ENCODE measurements around the gene LPIN1.
"Not testable (repeated sequence)": the region's sequence is repeated elsewhere in the genome, so short reads cannot be mapped to it uniquely, and the experiment has no call there.

Gene LPIN1

GRCh38 chr2:11830708-11831301 lies 84.4 kb downstream of the LPIN1 start:
- no peaks in the 10 kb centered on the region for H3K9me3 ChIP-seq (ENCODE audit: control insufficient read depth, insufficient read depth, low read length)
- no peak overlapping the region for H3K27ac ChIP-seq (ENCODE audit: low read length)
- no peak for DNase-seq (ENCODE audit: low read depth, low spot score)
- H3K27me3 ChIP-seq (ENCODE audit: control insufficient read depth, insufficient read depth, low read length) = no peaks in the 10 kb centered on the region
- H3K4me1 ChIP-seq (ENCODE audit: control insufficient read depth, insufficient read depth, low read length) = peaks cover 5% of the 10 kb centered on the region; the same call in 1 of the 2 replicates
- no CpG with 5 or more reads among the region's 7 CpGs for WGBS (ENCODE audit: insufficient coverage, insufficient read length)
- 0 out of 2 replicates have a peak, but pooled peaks cover 3% of the 10 kb centered on the region for H3K36me3 ChIP-seq (ENCODE audit: control insufficient read depth, insufficient read depth, low read length)
- no peak overlapping the region for H3K4me3 ChIP-seq (ENCODE audit: low read length)

DNA sequence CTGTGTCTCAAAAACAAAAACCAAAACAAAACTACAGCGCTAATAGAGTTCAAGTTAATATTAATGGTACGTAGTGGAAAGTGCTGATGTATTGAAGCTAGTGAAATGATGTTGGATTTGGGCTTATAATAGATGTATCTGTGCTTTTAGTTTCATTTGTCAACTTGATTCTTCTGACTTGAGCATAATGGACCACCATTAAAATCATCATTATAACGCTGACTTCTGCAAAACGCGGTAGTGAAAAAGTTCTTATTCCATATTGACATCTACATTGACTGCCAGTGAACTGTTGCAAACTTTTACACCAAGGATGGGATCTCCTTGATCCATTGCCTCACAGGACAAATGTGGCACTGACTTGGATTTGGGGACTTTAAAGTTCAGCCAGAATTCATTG lies 85.0 kb downstream of the LPIN1 start:
- no peak for DNase-seq (ENCODE audit: low read depth, low spot score)
- Histone ChIP-seq H3K9me3 (ENCODE audit: control insufficient read depth, insufficient read depth, low read length) (no peaks in the 10 kb centered on the region), H3K27me3 (ENCODE audit: control insufficient read depth, insufficient read depth, low read length) (no peaks in the 10 kb centered on the region), H3K36me3 (ENCODE audit: control insufficient read depth, insufficient read depth, low read length) (0 out of 2 replicates have a peak, but pooled peaks cover 3% of the 10 kb centered on the region), H3K4me1 (ENCODE audit: control insufficient read depth, insufficient read depth, low read length) (peaks cover 5% of the 10 kb centered on the region; the same call in 1 of the 2 replicates), H3K4me3 (ENCODE audit: low read length) (no peak overlapping the region), H3K27ac (ENCODE audit: low read length) (no peak overlapping the region)
- 100% methylated on average over 1 of the region's 5 CpGs for whole genome bisulfite sequencing (ENCODE audit: insufficient coverage, insufficient read length)

DNA sequence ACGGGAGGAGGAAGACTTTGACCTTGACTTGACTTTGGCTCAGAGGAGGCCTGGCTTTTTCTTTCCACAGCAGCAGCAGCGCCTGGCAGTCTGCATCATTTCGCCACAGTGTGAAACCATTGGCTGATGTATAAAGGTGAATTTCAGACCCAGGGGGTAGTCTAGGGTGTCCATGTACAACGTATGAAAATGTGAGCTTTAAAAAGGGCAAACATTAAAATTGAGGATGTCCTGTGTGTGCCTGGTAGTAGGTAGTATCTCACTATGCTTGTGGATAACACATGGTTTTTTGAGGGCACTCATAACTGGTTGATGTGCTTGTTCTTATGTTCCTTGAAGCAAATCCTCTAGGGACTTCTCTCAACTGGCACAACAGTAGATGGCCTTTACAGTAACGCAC lies 86.1 kb downstream of the LPIN1 start:
- DNase-seq (ENCODE audit: low read depth, low spot score) = no peak
- Histone ChIP-seq H3K4me1 (ENCODE audit: control insufficient read depth, insufficient read depth, low read length) (peaks cover 5% of the 10 kb centered on the region; the same call in 1 of the 2 replicates), H3K4me3 (ENCODE audit: low read length) (no peak overlapping the region), H3K27ac (ENCODE audit: low read length) (no peak overlapping the region), H3K36me3 (ENCODE audit: control insufficient read depth, insufficient read depth, low read length) (no peaks in the 10 kb centered on the region), H3K9me3 (ENCODE audit: control insufficient read depth, insufficient read depth, low read length) (no peaks in the 10 kb centered on the region), H3K27me3 (ENCODE audit: control insufficient read depth, insufficient read depth, low read length) (no peaks in the 10 kb centered on the region)
- WGBS (ENCODE audit: insufficient coverage, insufficient read length) = no CpG with 5 or more reads among the region's 5 CpGs

DNA sequence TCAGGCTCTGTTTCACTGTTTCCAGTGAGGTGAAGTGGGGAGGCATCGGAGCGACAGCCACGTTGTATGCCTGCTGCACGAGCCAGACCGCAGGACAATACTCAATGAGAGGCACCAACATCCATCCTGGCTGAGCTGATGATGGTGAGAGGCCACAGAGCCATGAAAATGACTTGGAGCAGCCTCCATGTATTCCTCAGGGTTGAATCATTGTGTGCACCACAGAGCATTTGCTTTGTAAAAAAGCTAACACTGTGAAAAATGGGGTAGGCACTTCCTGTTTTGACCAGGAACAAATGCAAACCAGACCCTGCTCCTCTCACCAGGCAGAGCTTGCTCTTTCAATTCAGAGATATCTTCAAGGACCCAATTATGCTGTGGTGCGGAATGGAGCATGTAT lies 87.2 kb downstream of the LPIN1 start:
- peaks cover 5% of the 10 kb centered on the region; the same call in 1 of the 2 replicates for H3K4me1 ChIP-seq (ENCODE audit: control insufficient read depth, insufficient read depth, low read length)
- no peaks in the 10 kb centered on the region for H3K9me3 ChIP-seq (ENCODE audit: control insufficient read depth, insufficient read depth, low read length)
- no peaks in the 10 kb centered on the region for H3K27me3 ChIP-seq (ENCODE audit: control insufficient read depth, insufficient read depth, low read length)
- no peak overlapping the region for H3K4me3 ChIP-seq (ENCODE audit: low read length)
- no peaks in the 10 kb centered on the region for H3K36me3 ChIP-seq (ENCODE audit: control insufficient read depth, insufficient read depth, low read length)
- DNase-seq (ENCODE audit: low read depth, low spot score) = no peak
- H3K27ac ChIP-seq (ENCODE audit: low read length) = no peak overlapping the region
- no CpG with 5 or more reads among the region's 6 CpGs for WGBS (ENCODE audit: insufficient coverage, insufficient read length)

GRCh38 chr2:11835403-11835802 lies 89.0 kb downstream of the LPIN1 start:
- no peaks in the 10 kb centered on the region for H3K9me3 ChIP-seq (ENCODE audit: control insufficient read depth, insufficient read depth, low read length)
- no peaks in the 10 kb centered on the region for H3K4me1 ChIP-seq (ENCODE audit: control insufficient read depth, insufficient read depth, low read length)
- H3K27ac ChIP-seq (ENCODE audit: low read length) = no peak overlapping the region
- no peak for DNase-seq (ENCODE audit: low read depth, low spot score)
- no CpG with 5 or more reads among the region's 4 CpGs for WGBS (ENCODE audit: insufficient coverage, insufficient read length)
- H3K4me3 ChIP-seq (ENCODE audit: low read length) = no peak overlapping the region
- no peaks in the 10 kb centered on the region for H3K36me3 ChIP-seq (ENCODE audit: control insufficient read depth, insufficient read depth, low read length)
- H3K27me3 ChIP-seq (ENCODE audit: control insufficient read depth, insufficient read depth, low read length) = no peaks in the 10 kb centered on the region

DNA sequence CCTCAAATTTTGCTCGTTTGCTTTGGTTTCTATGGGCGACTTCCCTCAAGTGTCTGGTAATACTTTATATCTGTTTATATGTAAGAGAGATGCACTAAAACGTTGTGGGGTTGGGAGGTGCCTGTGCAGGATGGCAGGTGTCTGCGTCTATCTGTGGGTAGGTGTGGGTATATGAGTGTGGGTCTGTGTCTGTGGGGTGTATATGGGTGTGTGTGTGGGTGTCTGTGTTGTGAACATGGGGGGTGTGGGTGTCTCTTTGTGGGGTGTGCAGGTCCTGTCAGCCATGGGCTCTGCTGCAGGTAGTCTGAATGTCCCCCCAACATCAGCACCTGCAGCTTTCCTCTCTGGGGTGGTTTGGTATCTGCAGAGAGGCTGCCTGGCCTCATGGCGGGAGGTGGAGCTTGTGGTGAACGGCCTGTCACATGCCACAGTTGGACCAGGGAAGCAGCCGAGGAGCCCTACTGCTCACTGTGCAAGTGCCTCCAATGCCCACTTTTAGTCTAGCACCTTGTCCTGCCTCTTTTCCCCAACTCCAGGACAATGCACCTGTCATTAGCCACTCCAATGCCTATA lies 90.3 kb downstream of the LPIN1 start:
- H3K4me1 ChIP-seq (ENCODE audit: control insufficient read depth, insufficient read depth, low read length) = no peaks in the 10 kb centered on the region
- H3K27me3 ChIP-seq (ENCODE audit: control insufficient read depth, insufficient read depth, low read length) = no peaks in the 10 kb centered on the region
- no peak for DNase-seq (ENCODE audit: low read depth, low spot score)
- H3K27ac ChIP-seq (ENCODE audit: low read length) = no peak overlapping the region
- WGBS (ENCODE audit: insufficient coverage, insufficient read length) = no CpG with 5 or more reads among the region's 7 CpGs
- no peaks in the 10 kb centered on the region for H3K36me3 ChIP-seq (ENCODE audit: control insufficient read depth, insufficient read depth, low read length)
- H3K9me3 ChIP-seq (ENCODE audit: control insufficient read depth, insufficient read depth, low read length) = no peaks in the 10 kb centered on the region
- H3K4me3 ChIP-seq (ENCODE audit: low read length) = no peak overlapping the region

DNA sequence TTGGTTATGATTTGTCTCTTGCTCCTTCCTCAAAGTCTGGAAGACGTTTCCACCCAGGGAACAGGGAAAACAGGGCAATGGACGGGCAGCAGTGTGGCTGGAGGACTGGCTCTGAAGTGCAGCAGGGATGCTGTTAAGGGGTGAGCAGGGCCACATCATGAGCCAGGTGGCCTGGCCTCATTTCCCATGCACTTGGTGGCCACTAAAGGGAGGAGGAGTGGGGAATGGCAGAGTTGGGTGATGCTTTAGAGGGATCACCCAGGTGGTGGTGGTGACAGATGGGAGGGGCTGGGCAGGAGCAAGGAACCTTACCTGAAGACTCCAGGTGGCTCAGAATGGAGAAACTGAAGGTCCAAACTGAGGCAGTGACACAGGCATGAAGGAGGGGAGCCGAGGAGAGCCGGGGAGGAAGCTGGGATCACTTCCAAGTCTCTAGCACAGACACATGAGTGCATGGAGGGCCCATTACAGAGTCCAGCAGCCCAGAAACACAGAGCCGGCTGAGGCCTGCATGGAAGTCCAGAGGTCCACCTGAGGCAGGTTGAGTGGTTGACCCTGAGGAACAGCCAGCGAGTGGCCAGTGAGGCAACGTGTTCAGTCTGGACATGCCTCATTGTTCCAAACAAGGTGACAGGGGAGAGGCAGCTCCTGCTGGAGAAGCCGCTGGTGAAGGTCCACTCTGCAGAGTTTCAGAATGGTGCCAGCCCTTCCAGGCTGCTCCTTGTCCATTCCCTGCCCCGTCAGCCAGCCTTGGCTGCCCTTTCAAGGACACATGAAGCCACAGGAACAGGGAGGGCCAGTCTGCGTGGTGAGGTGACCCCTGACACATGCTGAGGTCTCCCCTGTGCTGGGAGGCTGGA lies 91.7 kb downstream of the LPIN1 start:
- Histone ChIP-seq H3K27ac (ENCODE audit: low read length) (no peak overlapping the region), H3K36me3 (ENCODE audit: control insufficient read depth, insufficient read depth, low read length) (no peaks in the 10 kb centered on the region), H3K4me1 (ENCODE audit: control insufficient read depth, insufficient read depth, low read length) (no peaks in the 10 kb centered on the region), H3K4me3 (ENCODE audit: low read length) (no peak overlapping the region), H3K9me3 (ENCODE audit: control insufficient read depth, insufficient read depth, low read length) (no peaks in the 10 kb centered on the region), H3K27me3 (ENCODE audit: control insufficient read depth, insufficient read depth, low read length) (no peaks in the 10 kb centered on the region)
- no CpG with 5 or more reads among the region's 10 CpGs for WGBS (ENCODE audit: insufficient coverage, insufficient read length)
- no peak for DNase-seq (ENCODE audit: low read depth, low spot score)

GRCh38 chr2:11839916-11840315 lies 93.5 kb downstream of the LPIN1 start:
- WGBS (ENCODE audit: insufficient coverage, insufficient read length) = no CpG with 5 or more reads among the region's 4 CpGs
- Histone ChIP-seq H3K4me1 (ENCODE audit: control insufficient read depth, insufficient read depth, low read length) (no peaks in the 10 kb centered on the region), H3K36me3 (ENCODE audit: control insufficient read depth, insufficient read depth, low read length) (no peaks in the 10 kb centered on the region), H3K9me3 (ENCODE audit: control insufficient read depth, insufficient read depth, low read length) (no peaks in the 10 kb centered on the region), H3K4me3 (ENCODE audit: low read length) (no peak overlapping the region), H3K27me3 (ENCODE audit: control insufficient read depth, insufficient read depth, low read length) (no peaks in the 10 kb centered on the region), H3K27ac (ENCODE audit: low read length) (no peak overlapping the region)
- DNase-seq (ENCODE audit: low read depth, low spot score) = no peak

GRCh38 chr2:11842336-11842735 lies 95.9 kb downstream of the LPIN1 start:
- Histone ChIP-seq H3K27ac (ENCODE audit: low read length) (no peak overlapping the region), H3K4me1 (ENCODE audit: control insufficient read depth, insufficient read depth, low read length) (no peaks in the 10 kb centered on the region), H3K9me3 (ENCODE audit: control insufficient read depth, insufficient read depth, low read length) (peaks cover 2% of the 10 kb centered on the region), H3K4me3 (ENCODE audit: low read length) (no peak overlapping the region), H3K27me3 (ENCODE audit: control insufficient read depth, insufficient read depth, low read length) (no peaks in the 10 kb centered on the region), H3K36me3 (ENCODE audit: control insufficient read depth, insufficient read depth, low read length) (no peaks in the 10 kb centered on the region)
- no CpG with 5 or more reads among the region's 2 CpGs for WGBS (ENCODE audit: insufficient coverage, insufficient read length)
- DNase-seq (ENCODE audit: low read depth, low spot score) = no peak

DNA sequence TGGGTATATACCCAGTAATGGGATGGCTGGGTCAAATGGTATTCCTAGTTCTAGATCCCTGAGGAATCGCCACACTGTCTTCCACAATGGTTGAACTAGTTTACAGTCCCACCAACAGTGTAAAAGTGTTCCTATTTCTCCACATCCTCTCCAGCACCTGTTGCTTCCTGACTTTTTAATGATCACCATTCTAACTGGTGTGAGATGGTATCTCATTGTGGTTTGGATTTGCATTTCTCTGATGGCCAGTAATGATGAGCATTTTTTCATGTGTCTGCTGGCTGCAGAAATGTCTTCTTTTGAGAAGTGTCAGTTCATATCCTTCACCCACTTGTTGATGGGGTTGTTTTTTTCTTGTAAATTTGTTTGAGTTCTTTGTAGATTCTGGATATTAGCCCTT lies 98.4 kb downstream of the LPIN1 start:
- H3K4me3 ChIP-seq (ENCODE audit: low read length); H3K9me3 ChIP-seq (ENCODE audit: control insufficient read depth, insufficient read depth, low read length); H3K27ac ChIP-seq (ENCODE audit: low read length); H3K27me3 ChIP-seq (ENCODE audit: control insufficient read depth, insufficient read depth, low read length); DNase-seq (ENCODE audit: low read depth, low spot score); H3K36me3 ChIP-seq (ENCODE audit: control insufficient read depth, insufficient read depth, low read length); H3K4me1 ChIP-seq (ENCODE audit: control insufficient read depth, insufficient read depth, low read length): not testable (repeated sequence)
- WGBS (ENCODE audit: insufficient coverage, insufficient read length) = no CpG with 5 or more reads among the region's 1 CpG

Measured in iPS DF 6.9 (cell line).